Measurements from ENCODE around the gene BCL7A. TPM values are rescaled to one million over a fixed set of nuclear protein-coding genes. Genes with fewer than 3 reads are reported as not detected.
"Not testable (repeated sequence)": the region's sequence is repeated elsewhere in the genome, so short reads cannot be mapped to it uniquely, and the experiment has no call there.

BCL7A gene
- total RNA-seq, 4 donors from 2014 or later = 0.75 to 6.8 (median 6.3) TPM

DNA sequence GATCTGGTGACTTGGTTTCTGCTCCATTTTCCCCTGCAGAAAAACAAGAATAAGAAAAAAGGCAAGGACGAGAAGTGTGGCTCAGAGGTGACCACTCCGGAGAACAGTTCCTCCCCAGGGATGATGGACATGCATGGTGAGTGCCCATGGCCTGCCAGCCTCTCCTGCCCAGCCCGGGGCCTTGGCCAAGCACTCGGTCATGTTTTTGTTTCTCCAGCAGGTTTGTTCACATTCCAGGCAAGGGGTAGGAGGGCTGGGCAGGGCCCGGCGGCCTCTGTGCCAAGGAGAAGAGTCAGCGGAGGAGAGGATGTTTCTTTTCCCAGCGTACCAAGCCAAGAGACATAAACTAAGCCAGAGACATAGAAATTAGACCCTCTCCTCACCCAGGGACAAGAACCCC, 13.6 kb downstream of the BCL7A start:
- Histone ChIP-seq H3K4me1 (peaks cover 0 to 12% (median 0%) of the 10 kb centered on the region in 4 donors), H3K27ac (no peak overlapping the region), H3K9me3 (no peaks in the 10 kb centered on the region), H3K27me3 (no peaks in the 10 kb centered on the region), H3K4me3 (no peak overlapping the region), H3K36me3 (no peaks in the 10 kb centered on the region)
- DNase-seq = no peak
- 88% methylated on average over 8 of the region's 8 CpGs; no CpG with 5 or more reads in 1 of the 2 donors for WGBS, 2 donors (ENCODE audit: low coverage in 1 of 2)
- intact Hi-C loops (cut with DNase I; ENCODE audit: low total_unique reads) (no loop called here), in situ Hi-C loops (cut with MboI; ENCODE audit: low pct_ligation_motif_present in 1 of 4, low pct_unique_long_range_greater_than_20kb in 1 of 4, low sequenced_read_pairs in 3 of 4) (no loop called here)
- TF ChIP-seq POLR2A (IDR thresholded peaks at IDR 0.05) (no peak), EP300 (IDR thresholded peaks at IDR 0.05; ENCODE audit: low read depth) (no peak), POLR2AphosphoS5 (IDR thresholded peaks at IDR 0.05) (no peak)
- TF ChIP-seq, protein P1, sequence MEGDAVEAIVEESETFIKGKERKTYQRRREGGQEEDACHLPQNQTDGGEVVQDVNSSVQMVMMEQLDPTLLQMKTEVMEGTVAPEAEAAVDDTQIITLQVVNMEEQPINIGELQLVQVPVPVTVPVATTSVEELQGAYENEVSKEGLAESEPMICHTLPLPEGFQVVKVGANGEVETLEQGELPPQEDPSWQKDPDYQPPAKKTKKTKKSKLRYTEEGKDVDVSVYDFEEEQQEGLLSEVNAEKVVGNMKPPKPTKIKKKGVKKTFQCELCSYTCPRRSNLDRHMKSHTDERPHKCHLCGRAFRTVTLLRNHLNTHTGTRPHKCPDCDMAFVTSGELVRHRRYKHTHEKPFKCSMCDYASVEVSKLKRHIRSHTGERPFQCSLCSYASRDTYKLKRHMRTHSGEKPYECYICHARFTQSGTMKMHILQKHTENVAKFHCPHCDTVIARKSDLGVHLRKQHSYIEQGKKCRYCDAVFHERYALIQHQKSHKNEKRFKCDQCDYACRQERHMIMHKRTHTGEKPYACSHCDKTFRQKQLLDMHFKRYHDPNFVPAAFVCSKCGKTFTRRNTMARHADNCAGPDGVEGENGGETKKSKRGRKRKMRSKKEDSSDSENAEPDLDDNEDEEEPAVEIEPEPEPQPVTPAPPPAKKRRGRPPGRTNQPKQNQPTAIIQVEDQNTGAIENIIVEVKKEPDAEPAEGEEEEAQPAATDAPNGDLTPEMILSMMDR (IDR thresholded peaks at IDR 0.05) = no peak

- DNase-seq = no peak
- in situ Hi-C loops (cut with MboI; ENCODE audit: low pct_ligation_motif_present in 1 of 4, low pct_unique_long_range_greater_than_20kb in 1 of 4, low sequenced_read_pairs in 3 of 4) = no loop called here
- Histone ChIP-seq H3K36me3 (no peaks in the 10 kb centered on the region), H3K4me3 (no peak overlapping the region), H3K27me3 (no peaks in the 10 kb centered on the region), H3K27ac (no peak overlapping the region), H3K9me3 (no peaks in the 10 kb centered on the region), H3K4me1 (peaks cover 0 to 18% (median 0%) of the 10 kb centered on the region in 4 donors)
- 95% methylated on average over 6 of the region's 6 CpGs; no CpG with 5 or more reads in 1 of the 2 donors for WGBS, 2 donors (ENCODE audit: low coverage in 1 of 2)
- intact Hi-C loops (cut with DNase I; ENCODE audit: low total_unique reads) = no loop called here
- TF ChIP-seq EP300 (IDR thresholded peaks at IDR 0.05; ENCODE audit: low read depth) = no peak
- TF ChIP-seq POLR2A (IDR thresholded peaks at IDR 0.05) = no peak
- TF ChIP-seq POLR2AphosphoS5 (IDR thresholded peaks at IDR 0.05) = no peak
- TF ChIP-seq, protein P1 (IDR thresholded peaks at IDR 0.05) = no peak
Observed at GRCh38 chr12:122036153-122036552, 14.5 kb downstream of the BCL7A start.

DNA sequence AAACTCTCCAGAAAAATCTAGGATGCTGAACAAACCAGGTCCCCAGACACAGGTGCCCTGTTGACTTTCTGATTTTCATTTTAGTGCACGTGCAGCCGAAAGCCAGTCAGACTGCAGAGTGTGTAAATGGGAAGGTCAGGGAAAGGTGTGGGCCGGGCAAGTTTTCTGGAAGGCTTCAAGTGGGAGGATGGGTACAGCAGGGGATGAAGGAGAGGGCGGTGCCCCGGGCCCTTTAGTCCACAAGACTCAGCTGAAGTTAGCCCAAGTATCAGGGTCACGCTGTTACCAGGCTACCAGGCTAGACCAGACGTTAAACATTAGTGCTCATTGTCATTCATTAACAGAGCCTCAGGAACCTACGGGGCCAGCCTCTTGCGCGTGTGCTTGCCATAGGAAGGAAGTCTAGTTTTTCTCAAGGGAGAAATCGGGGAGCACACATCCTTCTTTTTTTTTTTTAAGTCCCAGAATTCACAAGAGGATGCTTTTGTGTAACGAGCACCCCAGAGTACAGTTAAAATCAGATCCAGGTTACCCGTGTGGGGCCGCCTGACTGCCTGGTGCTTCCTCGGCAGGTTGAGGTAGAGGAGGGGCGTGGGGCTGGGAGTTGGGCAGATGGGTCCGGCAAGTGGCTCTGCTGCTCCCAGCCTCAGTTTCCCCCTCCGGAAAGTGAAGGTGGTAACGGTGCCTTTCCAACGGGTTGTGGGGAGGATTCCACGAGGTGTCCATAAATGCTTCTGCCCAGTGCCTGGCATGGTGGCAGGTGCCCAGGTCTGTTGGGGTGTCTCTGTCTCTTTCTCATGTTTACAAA, 19.1 kb downstream of the BCL7A start:
- TF ChIP-seq EP300 (IDR thresholded peaks at IDR 0.05; ENCODE audit: low read depth) (no peak), POLR2A (IDR thresholded peaks at IDR 0.05) (no peak), POLR2AphosphoS5 (IDR thresholded peaks at IDR 0.05) (no peak)
- TF ChIP-seq, protein P1 (IDR thresholded peaks at IDR 0.05) = no peak
- peak; percentile 79 for DNase-seq
- 55 to 69% methylated on average over 9 to 21 of the region's 21 CpGs for WGBS, 2 donors (ENCODE audit: low coverage in 1 of 2)
- Histone ChIP-seq H3K4me1 (peaks cover 0 to 20% (median 0%) of the 10 kb centered on the region in 4 donors), H3K36me3 (no peaks in the 10 kb centered on the region), H3K27ac (peak overlapping the region; percentile 30 to 71 (median 60)), H3K27me3 (no peaks in the 10 kb centered on the region), H3K4me3 (no peak overlapping the region), H3K9me3 (no peaks in the 10 kb centered on the region)
- intact Hi-C loops (cut with DNase I; ENCODE audit: low total_unique reads) (no loop called here), in situ Hi-C loops (cut with MboI; ENCODE audit: low pct_ligation_motif_present in 1 of 4, low pct_unique_long_range_greater_than_20kb in 1 of 4, low sequenced_read_pairs in 3 of 4) (no loop called here)

GRCh38 chr12:122041458-122041857, 19.8 kb downstream of the BCL7A start:
- H3K4me3 ChIP-seq; intact Hi-C loops (cut with DNase I; ENCODE audit: low total_unique reads); H3K36me3 ChIP-seq; H3K9me3 ChIP-seq; in situ Hi-C loops (cut with MboI; ENCODE audit: low pct_ligation_motif_present in 1 of 4, low pct_unique_long_range_greater_than_20kb in 1 of 4, low sequenced_read_pairs in 3 of 4); H3K27me3 ChIP-seq; DNase-seq: not testable (repeated sequence)
- peak overlapping the region in 3 of 4 donors; percentile 55 to 71 (median 64) for H3K27ac ChIP-seq
- WGBS, 2 donors (ENCODE audit: low coverage in 1 of 2) = 96 to 100% methylated on average over 1 to 3 of the region's 3 CpGs
- peaks cover 0 to 20% (median 0%) of the 10 kb centered on the region in 4 donors for H3K4me1 ChIP-seq

Data from transverse colon (tissue), 4 donors.